GF-D8 (cell line): ENCODE data around the gene DCLRE1B.
A peak's percentile ranks its signal among the peaks of the same experiment; 100 is the strongest.

ENCODE experiments used
- DNase-seq: peaks from one replicate; lab custom pipeline; 2025; lab: John Stamatoyannopoulos, UW

DCLRE1B gene

GRCh38 chr1:113904674-113905434, at the start of gene DCLRE1B, which contains the start of gene AP4B1:
DCLRE1B (plus strand) TSS chr1:113905326; CDS start chr1:113905587, 261 bp downstream.
AP4B1 (minus strand) TSS chr1:113904799; CDS start chr1:113904717, 82 bp downstream.
- peak; percentile 99 for DNase-seq

GRCh38 chr1:113855630-113856400, 49.3 kb upstream of the DCLRE1B start:
- no peak for DNase-seq

- no peak for DNase-seq
Observed at GRCh38 chr1:113856401-113856790, 48.7 kb upstream of the DCLRE1B start.

DNA sequence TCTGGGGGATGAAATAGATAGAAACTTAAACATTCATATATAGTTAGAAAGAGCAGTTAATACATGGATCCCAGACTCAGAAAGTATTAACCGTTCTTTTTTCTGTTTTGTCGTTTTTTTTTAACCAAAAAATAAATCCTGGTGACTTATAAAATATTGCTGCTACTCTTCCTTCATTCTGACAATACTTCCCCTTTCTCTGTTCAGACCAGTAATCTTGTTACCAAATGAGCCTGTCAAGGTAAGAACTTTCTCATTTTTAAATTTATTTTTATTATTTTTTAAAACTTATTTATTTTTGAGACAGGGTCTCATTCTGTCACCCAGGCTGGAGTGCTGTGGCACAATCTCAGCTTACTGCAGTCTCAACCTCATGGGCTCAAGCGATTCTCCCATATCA, 47.4 kb upstream of the DCLRE1B start:
- DNase-seq, result no peak

GRCh38 chr1:113858418-113858817, 46.7 kb upstream of the DCLRE1B start:
- no peak for DNase-seq

DNA sequence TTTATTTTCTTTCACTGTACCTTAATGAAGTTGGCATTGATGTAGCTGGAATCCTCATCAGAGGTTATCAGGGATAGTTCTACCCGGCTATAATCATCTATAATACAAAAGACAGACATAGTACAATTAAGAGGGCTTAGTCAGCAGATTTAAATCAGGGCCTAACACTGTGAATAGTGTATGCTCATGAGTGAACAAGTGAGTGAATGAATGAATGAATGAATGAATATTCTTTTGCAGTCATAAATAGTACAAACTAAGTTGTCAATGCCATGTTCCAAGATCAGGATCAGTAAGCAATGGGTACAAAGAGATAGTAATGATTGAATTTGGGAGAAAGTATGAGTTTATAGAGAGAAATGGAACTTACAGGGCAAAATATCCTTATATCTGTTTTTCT, 46.1 kb upstream of the DCLRE1B start:
- DNase-seq, result no peak

- no peak for DNase-seq
Observed at GRCh38 chr1:113859478-113860175, 45.5 kb upstream of the DCLRE1B start.

GRCh38 chr1:113860891-113861290, 44.2 kb upstream of the DCLRE1B start:
- no peak for DNase-seq

GRCh38 chr1:113861641-113862040, 43.5 kb upstream of the DCLRE1B start:
- DNase-seq, result no peak

DNA sequence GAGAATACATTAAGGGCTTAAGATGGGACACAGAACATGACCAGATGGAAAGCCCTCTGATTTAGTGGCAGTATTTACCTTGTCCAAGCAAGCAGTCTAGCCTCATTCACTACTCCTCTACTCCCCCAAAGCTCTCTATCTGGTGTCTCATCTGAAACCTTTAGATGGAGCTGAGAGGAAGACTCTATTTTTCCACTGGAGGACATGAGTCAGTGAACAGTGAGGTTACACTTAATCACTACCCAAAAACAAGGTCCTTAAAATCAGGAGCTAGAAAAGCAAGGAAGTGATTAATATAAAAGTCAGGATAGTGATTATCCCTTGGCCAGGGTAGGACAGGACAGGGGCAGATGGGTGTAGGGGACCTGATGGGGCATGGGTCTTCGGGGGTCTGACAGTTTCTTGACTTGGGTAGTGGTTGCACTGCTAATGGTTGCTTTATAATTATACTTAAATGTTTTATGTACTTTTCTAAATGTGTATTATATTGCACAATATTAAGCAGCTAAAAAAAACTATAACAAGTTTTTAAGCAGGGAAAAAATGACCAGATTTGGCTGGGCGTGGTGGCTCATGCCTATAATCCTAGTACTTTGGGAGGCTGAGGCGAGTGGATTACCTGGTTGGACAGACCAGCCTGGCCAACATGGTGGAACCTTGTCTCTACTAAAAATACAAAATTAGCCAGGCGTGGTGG, 36.6 kb upstream of the DCLRE1B start:
- no peak for DNase-seq

- DNase-seq, result no peak
Observed at GRCh38 chr1:113870778-113871177, 34.3 kb upstream of the DCLRE1B start.

DNA sequence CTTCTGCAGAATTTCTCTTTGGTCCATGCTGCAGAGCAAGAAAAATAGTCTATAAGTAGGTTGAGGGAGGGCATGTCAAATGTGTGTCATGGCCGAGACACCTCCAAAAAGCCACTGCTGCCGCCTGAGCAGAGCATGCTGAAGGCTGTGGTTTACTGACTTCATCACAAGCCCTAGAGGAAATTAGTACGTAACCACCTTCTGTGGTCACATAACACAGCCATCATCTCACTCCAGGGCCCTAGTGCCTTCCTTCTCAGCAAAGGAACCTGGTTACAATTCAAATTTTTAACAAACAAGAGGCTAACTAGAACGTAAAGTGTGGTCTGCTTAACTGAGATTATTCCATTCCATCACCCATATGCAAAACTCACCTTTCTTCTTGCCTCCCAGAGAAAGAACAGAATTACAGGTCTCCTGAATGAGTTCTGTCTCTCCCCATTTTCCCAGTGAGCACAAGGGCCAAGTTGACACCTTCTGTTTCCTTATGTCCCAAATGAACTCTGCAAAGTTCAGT, 33.5 kb upstream of the DCLRE1B start, which contains the start of gene PTPN22:
TSS of gene PTPN22 (minus strand) at position 116 of the 517 bp plus-strand sequence.
- DNase-seq, result peak; percentile 93

- peak; percentile 88 for DNase-seq
Observed at GRCh38 chr1:113872219-113872935, 32.7 kb upstream of the DCLRE1B start.

DNA sequence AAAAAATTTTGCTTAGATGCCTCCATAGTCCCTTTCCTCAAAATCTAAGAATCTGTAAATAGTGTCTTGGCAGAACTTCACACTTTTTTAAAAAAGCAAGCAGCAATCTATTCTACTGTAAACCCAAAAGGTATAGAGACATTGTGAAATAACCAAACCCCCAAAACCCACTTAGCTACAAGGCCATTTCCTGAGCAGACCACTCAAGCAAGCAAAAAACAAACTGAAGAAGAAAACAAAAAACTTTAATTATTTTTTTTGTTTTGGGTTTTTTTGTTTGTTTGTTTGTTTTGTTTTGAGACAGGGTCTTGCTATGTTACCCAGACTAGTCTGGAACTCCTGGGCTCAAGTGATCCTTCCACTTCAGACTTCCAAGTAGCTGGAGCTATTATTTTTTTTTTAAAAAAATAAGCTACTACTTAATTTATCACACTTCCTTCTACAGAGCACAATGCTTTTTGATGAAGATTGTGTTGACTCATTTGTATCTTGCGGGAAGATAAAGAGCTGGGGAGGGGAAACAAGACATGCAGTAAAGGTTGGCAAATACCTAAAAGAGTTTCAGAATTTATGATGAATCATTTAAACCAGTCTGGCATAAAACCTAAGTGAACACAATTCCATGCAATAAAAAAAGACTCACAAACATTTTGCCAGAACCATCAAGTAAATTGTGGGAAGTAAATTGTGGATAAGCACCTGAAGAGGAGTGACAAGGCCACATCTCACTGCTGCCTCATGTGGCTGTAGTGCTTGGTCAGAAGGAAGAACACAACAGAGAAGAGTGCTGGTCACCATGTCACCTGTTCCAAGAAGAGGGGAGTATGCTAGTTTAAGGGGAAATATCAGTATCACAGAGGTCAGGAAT, 30.9 kb upstream of the DCLRE1B start:
- peak; percentile 49 for DNase-seq

- no peak for DNase-seq
Observed at GRCh38 chr1:113875714-113876113, 29.4 kb upstream of the DCLRE1B start.

DNA sequence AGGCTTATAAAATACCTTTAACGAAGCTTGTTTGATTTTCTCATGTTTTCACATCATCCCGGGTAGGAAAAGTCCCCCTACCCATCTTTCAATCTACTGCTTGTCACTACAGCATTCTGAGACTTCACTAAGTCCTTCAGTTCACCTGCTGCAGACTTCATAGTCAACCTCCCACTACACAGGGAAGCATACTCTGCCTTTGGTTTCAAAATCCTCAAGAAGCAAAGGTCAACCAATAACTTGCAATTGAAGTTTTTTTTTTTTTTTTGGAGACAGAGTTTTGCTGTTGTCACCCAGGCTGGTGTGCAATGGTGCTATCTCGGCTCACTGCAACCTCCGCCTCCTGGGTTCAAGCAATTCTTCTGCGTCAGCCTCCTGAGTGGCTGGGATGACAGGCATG, 28.9 kb upstream of the DCLRE1B start:
- DNase-seq, result no peak

- no peak for DNase-seq
Observed at GRCh38 chr1:113879739-113880038, 25.4 kb upstream of the DCLRE1B start.

DNA sequence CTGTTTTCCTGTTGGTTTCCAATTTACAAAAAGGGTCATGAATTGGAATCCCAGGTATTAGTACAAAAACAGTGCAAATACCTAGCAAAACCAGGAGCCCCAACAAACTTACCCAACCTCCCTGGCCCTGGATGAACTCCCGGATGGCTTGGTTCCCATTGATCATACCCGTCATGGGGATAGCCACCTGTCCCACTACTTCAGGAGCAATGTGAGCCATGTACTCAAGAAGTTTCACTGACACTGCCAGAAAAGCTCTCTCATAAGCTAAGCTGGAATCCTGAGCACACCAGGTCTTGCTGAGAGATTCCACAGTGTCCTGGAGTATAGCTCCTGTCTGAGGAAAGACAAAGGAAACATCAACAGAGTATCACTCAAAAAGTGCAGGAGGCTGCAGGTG, 23.5 kb upstream of the DCLRE1B start:
- no peak for DNase-seq

DNA sequence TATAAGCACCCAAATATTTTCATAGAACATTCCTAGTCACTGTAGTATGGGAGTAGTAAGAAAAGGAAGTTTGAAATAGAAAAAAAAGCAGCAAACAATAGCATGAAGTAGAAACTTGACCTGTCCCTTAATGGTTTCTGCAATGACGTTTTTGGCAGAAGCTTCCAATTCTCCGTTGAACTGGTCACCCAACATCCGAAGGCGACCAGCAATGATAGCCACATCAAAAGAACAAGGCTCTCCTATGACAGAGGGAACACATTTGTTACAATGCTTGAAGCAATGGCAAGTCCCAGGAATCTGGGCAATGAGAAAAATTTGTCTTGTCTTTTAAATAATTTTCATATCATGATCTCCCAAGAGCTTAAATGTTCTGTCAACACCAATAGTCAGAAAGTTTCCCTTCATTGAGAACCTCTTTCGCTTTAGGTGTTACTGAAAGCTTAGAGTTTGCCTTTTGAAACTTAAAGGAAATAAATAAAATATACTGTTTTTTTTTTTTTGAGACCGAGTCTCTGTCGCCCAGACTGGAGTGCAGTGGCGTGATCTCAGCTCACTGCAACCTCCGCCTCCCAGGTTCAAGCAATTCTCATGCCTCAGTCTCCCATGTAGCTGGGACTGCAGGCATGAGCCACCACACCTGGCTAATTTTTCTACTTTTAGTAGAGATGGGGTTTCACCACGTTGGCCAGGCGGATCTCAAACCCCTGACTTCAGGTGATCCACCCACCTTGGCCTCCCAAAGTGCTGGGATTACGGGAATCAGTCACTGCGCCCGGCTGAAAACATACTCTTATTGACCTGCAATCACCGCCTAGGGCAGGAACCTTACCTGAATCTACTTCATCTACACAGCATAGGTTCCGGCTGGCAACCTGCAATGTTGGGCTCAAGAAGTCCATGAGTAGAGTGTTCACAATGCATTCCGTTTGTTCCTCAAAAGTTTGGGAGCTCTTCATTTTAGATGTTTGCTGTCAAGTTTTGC, 18.4 kb upstream of the DCLRE1B start:
- DNase-seq, result no peak
